CD14-positive monocyte (primary cell): Measurements from ENCODE around the gene PABPN1L. TPM values are rescaled to one million over a fixed set of nuclear protein-coding genes. Genes with fewer than 3 reads are reported as not detected.

Experiments
- DNase-seq, 3 donors: peaks; one replicate each; pipeline ENCODE4 v3.0.0-alpha.2; 2011 to 2022
- H2AFZ ChIP-seq: 2 replicates; pipeline ENCODE4 v1.6.0; 2012; ENCODE audit warnings: mild to moderate bottlenecking, low read depth, low read length, inconsistent platforms; ENCODE audit not compliant: insufficient read depth, poor library complexity, severe bottlenecking
- H3K27ac ChIP-seq, 2 donors: 1 replicate in 1 of 2; 2 replicates in 1 of 2; pipeline ENCODE4 v1.5.1; 2012 to 2013; ENCODE audit warnings: low read length in 2 of 2, control low read depth in 1 of 2, inconsistent platforms in 1 of 2, low read depth in 1 of 2, mild to moderate bottlenecking in 1 of 2
- H3K27me3 ChIP-seq, 2 donors: one replicate each; pipeline versions ENCODE4 v1.6.0 to v1.6.1; 2011 to 2013; ENCODE audit warnings: low read length in 2 of 2; ENCODE audit not compliant: control insufficient read depth in 2 of 2, insufficient read depth in 2 of 2
- H3K36me3 ChIP-seq, 2 donors: replicated peaks in 1 of 2; 1 replicate in 1 of 2; 2 replicates in 1 of 2; pipeline versions ENCODE4 v1.5.1 to v1.6.1; 2012 to 2013; ENCODE audit warnings: low read length in 2 of 2, control low read depth in 1 of 2, inconsistent platforms in 1 of 2, mild to moderate bottlenecking in 1 of 2; ENCODE audit not compliant: insufficient read depth in 2 of 2, control insufficient read depth in 1 of 2
- H3K4me1 ChIP-seq, 2 donors: 1 replicate in 1 of 2; 2 replicates in 1 of 2; pipeline versions ENCODE4 v1.5.1 to v1.6.1; 2012 to 2013; ENCODE audit warnings: low read length in 2 of 2, control low read depth in 1 of 2, inconsistent platforms in 1 of 2, mild to moderate bottlenecking in 1 of 2, moderate library complexity in 1 of 2; ENCODE audit not compliant: insufficient read depth in 2 of 2, control insufficient read depth in 1 of 2
- H3K4me2 ChIP-seq: replicated peaks from 2 replicates; pipeline ENCODE3; 2012; ENCODE audit warnings: low read length, moderate library complexity, mild to moderate bottlenecking; ENCODE audit not compliant: poor library complexity, severe bottlenecking; ENCODE audit errors: extremely low read depth
- H3K4me3 ChIP-seq, 3 experiments: fragments of 200-600 bp in 1 of 3; sonication (generic) in 1 of 3; replicated peaks in 1 of 3; 1 replicate in 2 of 3; 2 replicates in 1 of 3; pipeline ENCODE4 v1.5.1; 2011 to 2013; ENCODE audit warnings: low read length in 3 of 3, mild to moderate bottlenecking in 3 of 3, control low read depth in 2 of 3, low read depth in 2 of 3, inconsistent platforms in 1 of 3, moderate library complexity in 1 of 3
- H3K79me2 ChIP-seq: 2 replicates; pipeline ENCODE4 v1.6.0; 2012; ENCODE audit warnings: mild to moderate bottlenecking, control low read depth, inconsistent platforms, low read length, moderate library complexity; ENCODE audit not compliant: insufficient read depth
- H3K9ac ChIP-seq: 2 replicates; pipeline ENCODE4 v1.6.0; 2017; ENCODE audit warnings: low read length, mild to moderate bottlenecking; ENCODE audit not compliant: insufficient read depth, poor library complexity, severe bottlenecking
- H3K9me3 ChIP-seq, 2 donors: replicated peaks in 1 of 2; 1 replicate in 1 of 2; 2 replicates in 1 of 2; pipeline versions ENCODE4 v1.5.1 to v1.6.1; 2012 to 2013; ENCODE audit warnings: low read length in 2 of 2, control low read depth in 1 of 2; ENCODE audit not compliant: control insufficient read depth in 1 of 2, insufficient read depth in 1 of 2
- H4K20me1 ChIP-seq: 2 replicates; pipeline ENCODE4 v1.6.0; 2012; ENCODE audit warnings: mild to moderate bottlenecking, low read length, control low read depth, moderate library complexity; ENCODE audit not compliant: insufficient read depth
- H3K27ac Mint-ChIP-seq, 7 donors: one replicate each; pipeline ENCODE4 v1.8.0; 2020; ENCODE audit warnings: mild to moderate bottlenecking in 7 of 7, mixed read lengths in 7 of 7, moderate library complexity in 6 of 7, inconsistent platforms in 2 of 7
- H3K27me3 Mint-ChIP-seq, 3 donors: one replicate each; pipeline ENCODE4 v1.8.0; 2021 to 2022; ENCODE audit warnings: low read depth in 3 of 3, mild to moderate bottlenecking in 3 of 3, mixed read lengths in 3 of 3, moderate library complexity in 3 of 3, inconsistent platforms in 1 of 3
- H3K36me3 Mint-ChIP-seq, 2 donors: one replicate each; pipeline ENCODE4 v1.8.0; 2020; ENCODE audit warnings: mixed read lengths in 2 of 2, inconsistent platforms in 1 of 2, mild to moderate bottlenecking in 1 of 2
- H3K4me1 Mint-ChIP-seq: one replicate; pipeline ENCODE4 v1.8.0; 2020; ENCODE audit warnings: mild to moderate bottlenecking, mixed read lengths
- H3K4me3 Mint-ChIP-seq, 2 donors: one replicate each; pipeline ENCODE4 v1.8.0; 2020; ENCODE audit warnings: mild to moderate bottlenecking in 2 of 2, mixed read lengths in 2 of 2, moderate library complexity in 1 of 2
- H3K9me3 Mint-ChIP-seq, 7 donors: one replicate each; pipeline ENCODE4 v1.8.0; 2020 to 2022; ENCODE audit warnings: mixed read lengths in 7 of 7, mild to moderate bottlenecking in 6 of 7, moderate library complexity in 6 of 7, inconsistent platforms in 2 of 7
- CTCF ChIP-seq: fragments of 200-600 bp; IDR thresholded peaks from one replicate; pipeline ENCODE4 v1.8.0; 2022; ENCODE audit warnings: antibody characterized with exemption, mild to moderate bottlenecking
- WGBS: methylation state at CpG from one replicate; pipeline ENCODE4 v1.1.5; 2013; ENCODE audit warnings: missing lambda C conversion rate; ENCODE audit not compliant: insufficient coverage; 5-methylcytosine and 5-hydroxymethylcytosine counted together
- intact Hi-C, 2 donors: fragments of 100-400 bp; cut with micrococcal nuclease; formaldehyde crosslinking; loops; one replicate each; pipeline versions ENCODE4 v1.15.0 to v1.15.1; 2023
- polyA plus RNA-seq, 3 donors: library from polyadenylated mRNA; depleted of rRNA in 1 of 3; unstranded in 2 of 3; stranded (reverse) in 1 of 3; fragments of 300-500 nt in 2 of 3; fragments of >200 nt in 1 of 3; fragmentation: Illumina TruSeq in 2 of 3; gene quantifications; 1 replicate in 2 of 3; 2 replicates in 1 of 3; pipeline ENCODE4 v1.2.3, GENCODE V29; 2012 to 2021

The PABPN1L gene
- polyA plus RNA-seq, 3 donors, result 0.39 TPM; not detected in 2

- Histone ChIP-seq H3K9ac (peak overlapping the region; percentile 86), H3K4me3 (peak overlapping the region; percentile 73 to 99 (median 95)), H3K9me3 (no peaks in the 10 kb centered on the region), H2AFZ (peak overlapping the region; percentile 99), H3K4me1 (peaks cover 44 to 50% of the 10 kb centered on the region in 2 donors), H3K4me2 (peak overlapping the region; percentile 100), H3K27me3 (no peaks in the 10 kb centered on the region), H3K36me3 (peaks cover 37 to 44% of the 10 kb centered on the region in 2 donors), H3K27ac (peak overlapping the region in 1 of 2 donors; percentile 83), H4K20me1 (peaks cover 49% of the 10 kb centered on the region), H3K79me2 (peaks cover 39% of the 10 kb centered on the region)
- peak; percentile 63 to 70 (median 70) for DNase-seq
- H3K27ac Mint-ChIP-seq, result peak overlapping the region; percentile 66 to 90 (median 87)
- H3K4me1 Mint-ChIP-seq, result peaks cover 51% of the 10 kb centered on the region
- H3K27me3 Mint-ChIP-seq, result peaks cover 0 to 2% (median 0%) of the 10 kb centered on the region in 3 donors
- peak overlapping the region; percentile 95 to 98 for H3K4me3 Mint-ChIP-seq
- 17% methylated on average over 10 of the region's 12 CpGs for WGBS
- peaks cover 37 to 45% of the 10 kb centered on the region in 2 donors for H3K36me3 Mint-ChIP-seq
- H3K9me3 Mint-ChIP-seq, result peaks cover 0 to 2% (median 0%) of the 10 kb centered on the region in 7 donors
- peak; percentile 80 for TF ChIP-seq CTCF
- intact Hi-C loops, result loop anchor here (2.0 to 10.0 kb wide), 8 partner anchors 41 to 647 kb away; partner anchors contain the start of genes CDH15 (in 1 of the 2), SPG7 (in 1 of the 2) and ZNF778 (in 1 of the 2)
These were observed 8.6 kb downstream of the PABPN1L start for GRCh38 chr16:88857728-88858339.

- Histone ChIP-seq H3K27me3 (no peaks in the 10 kb centered on the region), H4K20me1 (peaks cover 55% of the 10 kb centered on the region), H3K4me2 (peak within 1 kb of the TSS; percentile 100), H3K79me2 (peaks cover 42% of the 10 kb centered on the region), H3K4me3 (peak within 1 kb of the TSS; percentile 73 to 99 (median 95)), H2AFZ (peak within 1 kb of the TSS; percentile 99), H3K9me3 (no peaks in the 10 kb centered on the region), H3K27ac (peak within 1 kb of the TSS; percentile 70 to 87), H3K4me1 (peaks cover 46 to 52% of the 10 kb centered on the region in 2 donors), H3K9ac (peak within 1 kb of the TSS; percentile 86), H3K36me3 (peaks cover 31 to 36% of the 10 kb centered on the region in 2 donors)
- Mint-ChIP-seq H3K4me1 (peaks cover 56% of the 10 kb centered on the region), H3K4me3 (peak within 1 kb of the TSS; percentile 95 to 98), H3K9me3 (peaks cover 0 to 2% (median 0%) of the 10 kb centered on the region in 7 donors), H3K27me3 (peaks cover 0 to 2% (median 0%) of the 10 kb centered on the region in 3 donors), H3K27ac (peak within 1 kb of the TSS; percentile 89 to 96 (median 90)), H3K36me3 (peaks cover 35 to 43% of the 10 kb centered on the region in 2 donors)
- no peak for TF ChIP-seq CTCF
- intact Hi-C loops, result loop anchor here (2.0 to 10.0 kb wide), 7 partner anchors 44 to 648 kb away; partner anchors contain the start of genes CDH15 (in 1 of the 2), SPG7 (in 1 of the 2) and ZNF778 (in 1 of the 2)
- under 1% methylated on average over 83 of the region's 87 CpGs for WGBS
- DNase-seq, result peak; percentile 95 to 97 (median 95)
These were observed 9.4 kb downstream of the PABPN1L start, which contains the start of the genes GALNS and TRAPPC2L for GRCh38 chr16:88856828-88857727. Gene GALNS (minus strand): TSS chr16:88856947. CDS start chr16:88856877, 70 bp downstream. Gene TRAPPC2L (plus strand): TSS chr16:88857127. CDS start chr16:88857151, 24 bp downstream.
